Measurements from ENCODE around the gene IVL.

Gene IVL

GRCh38 chr1:152907686-152908601 is at the start of gene IVL:
Gene IVL (plus strand): TSS chr1:152908546. CDS start chr1:152909798, 1,252 bp downstream.
- DNase-seq (ENCODE audit: extremely low spot score, insufficient read length, low read depth) = peak; percentile 5
- FAIRE-seq = peak; percentile 57

GRCh38 chr1:152859696-152860095 is 48.6 kb upstream of the IVL start, which contains the start of gene LCE7A:
Gene LCE7A (plus strand): TSS chr1:152859996. CDS start chr1:152860698, 702 bp downstream.
- FAIRE-seq = no peak

GRCh38 chr1:152860129-152860528 is 48.2 kb upstream of the IVL start:
- no peak for DNase-seq (ENCODE audit: extremely low spot score, insufficient read length, low read depth)
- no peak for FAIRE-seq

More at GRCh38 chr1:152859696-152860095, 48.6 kb upstream of the IVL start, which contains the start of gene LCE7A:
- no peak for DNase-seq (ENCODE audit: extremely low spot score, insufficient read length, low read depth)

GRCh38 chr1:152861374-152861773 is 47.0 kb upstream of the IVL start:
- no peak for DNase-seq (ENCODE audit: extremely low spot score, insufficient read length, low read depth)
- no peak for FAIRE-seq

GRCh38 chr1:152864443-152864842 is 43.9 kb upstream of the IVL start:
- FAIRE-seq (no peak), DNase-seq (ENCODE audit: extremely low spot score, insufficient read length, low read depth) (no peak)

- DNase-seq (ENCODE audit: extremely low spot score, insufficient read length, low read depth) (no peak), FAIRE-seq (no peak)
Observed at GRCh38 chr1:152866321-152866720, 42.0 kb upstream of the IVL start.

GRCh38 chr1:152869808-152870419 is 38.4 kb upstream of the IVL start:
- peak; percentile 84 for FAIRE-seq

GRCh38 chr1:152870831-152871730 is 37.3 kb upstream of the IVL start:
- DNase-seq (ENCODE audit: extremely low spot score, insufficient read length, low read depth) = no peak
- no peak for FAIRE-seq

More at GRCh38 chr1:152869808-152870419, 38.4 kb upstream of the IVL start:
- peak; percentile 55 for DNase-seq (ENCODE audit: extremely low spot score, insufficient read length, low read depth)

- FAIRE-seq = no peak
- no peak for DNase-seq (ENCODE audit: extremely low spot score, insufficient read length, low read depth)
Observed at GRCh38 chr1:152871731-152872126, 36.6 kb upstream of the IVL start.

- no peak for FAIRE-seq
- DNase-seq (ENCODE audit: extremely low spot score, insufficient read length, low read depth) = no peak
Observed at GRCh38 chr1:152873495-152873894, 34.9 kb upstream of the IVL start.

- FAIRE-seq = no peak
- DNase-seq (ENCODE audit: extremely low spot score, insufficient read length, low read depth) = no peak
Observed at GRCh38 chr1:152876827-152877226, 31.5 kb upstream of the IVL start.

- DNase-seq (ENCODE audit: extremely low spot score, insufficient read length, low read depth) (no peak), FAIRE-seq (no peak)
Observed at GRCh38 chr1:152878042-152878441, 30.3 kb upstream of the IVL start, which contains the start of gene SMCP. Gene SMCP (plus strand): TSS chr1:152878322. CDS start chr1:152884423, 6,101 bp downstream.

GRCh38 chr1:152879559-152880198 is 28.7 kb upstream of the IVL start:
- no peak for FAIRE-seq
- DNase-seq (ENCODE audit: extremely low spot score, insufficient read length, low read depth) = no peak

GRCh38 chr1:152880316-152880715 is 28.0 kb upstream of the IVL start:
- DNase-seq (ENCODE audit: extremely low spot score, insufficient read length, low read depth) (no peak), FAIRE-seq (peak; percentile 15)

- DNase-seq (ENCODE audit: extremely low spot score, insufficient read length, low read depth) = no peak
- peak; percentile 77 for FAIRE-seq
Observed at GRCh38 chr1:152880907-152881306, 27.4 kb upstream of the IVL start.

- DNase-seq (ENCODE audit: extremely low spot score, insufficient read length, low read depth) (no peak), FAIRE-seq (no peak)
Observed at GRCh38 chr1:152884085-152884484, 24.3 kb upstream of the IVL start.

- no peak for FAIRE-seq
- DNase-seq (ENCODE audit: extremely low spot score, insufficient read length, low read depth) = no peak
Observed at GRCh38 chr1:152884506-152884905, 23.8 kb upstream of the IVL start.

- DNase-seq (ENCODE audit: extremely low spot score, insufficient read length, low read depth) (no peak), FAIRE-seq (no peak)
Observed at GRCh38 chr1:152884966-152885624, 23.3 kb upstream of the IVL start.

- DNase-seq (ENCODE audit: extremely low spot score, insufficient read length, low read depth) (no peak), FAIRE-seq (no peak)
Observed at GRCh38 chr1:152886085-152886484, 22.3 kb upstream of the IVL start.
